GM13976 (cell line): ENCODE results near the gene OFD1.

Experiments used
- DNase-seq: peaks from one replicate; pipeline ENCODE4 v3.0.0; 2012; ENCODE audit warnings: low spot score
- in situ Hi-C: fragments of 300-500 bp; cut with MboI; formaldehyde crosslinking; loops from one replicate; pipeline ENCODE4 v1.12.0; 2022; ENCODE audit warnings: low sequenced_read_pairs, mixed read lengths, inconsistent platforms; ENCODE audit not compliant: unreplicated experiment
- TF ChIP-seq, protein P1 (sequence below): IDR thresholded peaks from 2 replicates; pipeline ENCODE4 v1.5.1; 2012; ENCODE audit warnings: borderline replicate concordance, mild to moderate bottlenecking; ENCODE audit not compliant: insufficient read depth; ENCODE audit errors: extremely low read depth, missing control alignments, control extremely low read depth

Gene OFD1

DNA sequence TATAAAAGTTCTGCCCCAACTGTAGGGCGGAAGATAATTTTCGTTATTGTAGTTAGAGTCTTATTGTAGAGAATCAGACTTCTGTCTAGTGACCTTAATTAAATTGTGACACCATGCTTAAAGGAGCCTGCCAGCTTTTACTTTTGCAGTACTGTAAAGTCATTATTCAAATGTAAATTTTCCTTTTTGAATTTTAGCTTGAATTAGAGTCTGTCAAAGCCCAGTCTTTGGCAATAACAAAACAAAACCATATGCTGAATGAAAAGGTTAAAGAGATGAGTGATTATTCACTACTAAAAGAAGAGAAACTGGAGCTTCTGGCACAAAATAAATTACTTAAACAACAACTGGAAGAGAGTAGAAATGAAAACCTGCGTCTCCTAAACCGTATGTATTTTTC lies 21.8 kb downstream of the OFD1 start:
- in situ Hi-C loops, result no loop called here
- TF ChIP-seq, protein P1, sequence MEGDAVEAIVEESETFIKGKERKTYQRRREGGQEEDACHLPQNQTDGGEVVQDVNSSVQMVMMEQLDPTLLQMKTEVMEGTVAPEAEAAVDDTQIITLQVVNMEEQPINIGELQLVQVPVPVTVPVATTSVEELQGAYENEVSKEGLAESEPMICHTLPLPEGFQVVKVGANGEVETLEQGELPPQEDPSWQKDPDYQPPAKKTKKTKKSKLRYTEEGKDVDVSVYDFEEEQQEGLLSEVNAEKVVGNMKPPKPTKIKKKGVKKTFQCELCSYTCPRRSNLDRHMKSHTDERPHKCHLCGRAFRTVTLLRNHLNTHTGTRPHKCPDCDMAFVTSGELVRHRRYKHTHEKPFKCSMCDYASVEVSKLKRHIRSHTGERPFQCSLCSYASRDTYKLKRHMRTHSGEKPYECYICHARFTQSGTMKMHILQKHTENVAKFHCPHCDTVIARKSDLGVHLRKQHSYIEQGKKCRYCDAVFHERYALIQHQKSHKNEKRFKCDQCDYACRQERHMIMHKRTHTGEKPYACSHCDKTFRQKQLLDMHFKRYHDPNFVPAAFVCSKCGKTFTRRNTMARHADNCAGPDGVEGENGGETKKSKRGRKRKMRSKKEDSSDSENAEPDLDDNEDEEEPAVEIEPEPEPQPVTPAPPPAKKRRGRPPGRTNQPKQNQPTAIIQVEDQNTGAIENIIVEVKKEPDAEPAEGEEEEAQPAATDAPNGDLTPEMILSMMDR, result no peak
- no peak for DNase-seq

DNA sequence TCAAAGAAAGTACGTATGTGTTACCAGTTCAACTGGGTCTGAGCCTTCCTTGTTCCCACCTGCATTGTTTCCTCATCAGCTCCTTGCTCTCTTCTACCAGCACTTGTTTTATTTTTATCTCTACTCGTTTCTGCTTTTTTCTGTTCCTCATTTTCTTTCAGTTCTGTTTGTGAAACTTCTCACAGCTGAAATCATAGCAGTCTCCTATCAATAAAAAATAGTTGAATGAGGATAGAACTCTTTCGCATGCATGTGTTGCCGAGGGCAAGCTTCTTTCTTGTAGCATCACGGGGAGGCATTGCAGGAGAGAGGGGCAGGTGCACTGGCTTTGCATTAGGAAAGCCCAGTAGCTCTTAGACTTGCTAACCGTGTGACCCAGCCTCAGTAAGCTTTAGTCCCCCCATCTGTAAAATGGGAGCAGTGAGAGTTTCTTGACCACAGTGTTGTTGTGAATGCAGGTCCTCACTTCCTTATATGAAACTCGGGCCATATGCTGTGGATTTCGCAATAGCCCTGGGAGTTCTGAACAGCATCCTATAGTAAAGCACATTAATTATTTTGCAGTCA lies 24.7 kb downstream of the OFD1 start:
- TF ChIP-seq, protein P1, result no peak
- in situ Hi-C loops, result no loop called here
- peak; percentile 47 for DNase-seq

DNA sequence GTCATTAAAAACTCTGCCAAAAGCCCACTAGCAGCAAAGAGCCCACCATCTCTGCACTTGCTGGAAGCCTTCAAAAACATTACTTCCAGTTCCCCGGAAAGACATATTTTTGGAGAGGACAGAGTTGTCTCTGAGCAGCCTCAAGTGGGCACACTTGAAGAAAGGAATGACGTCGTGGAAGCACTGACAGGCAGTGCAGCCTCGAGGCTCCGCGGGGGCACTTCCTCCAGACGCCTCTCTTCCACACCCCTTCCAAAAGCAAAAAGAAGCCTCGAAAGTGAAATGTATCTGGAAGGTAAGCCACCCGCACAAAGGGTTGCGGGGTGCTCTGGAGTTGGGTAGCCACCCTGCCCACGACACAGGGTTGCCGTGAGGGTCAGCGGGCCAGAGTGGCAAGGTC lies 25.9 kb downstream of the OFD1 start:
- no peak for DNase-seq
- TF ChIP-seq, protein P1, result no peak
- in situ Hi-C loops, result no loop called here

DNA sequence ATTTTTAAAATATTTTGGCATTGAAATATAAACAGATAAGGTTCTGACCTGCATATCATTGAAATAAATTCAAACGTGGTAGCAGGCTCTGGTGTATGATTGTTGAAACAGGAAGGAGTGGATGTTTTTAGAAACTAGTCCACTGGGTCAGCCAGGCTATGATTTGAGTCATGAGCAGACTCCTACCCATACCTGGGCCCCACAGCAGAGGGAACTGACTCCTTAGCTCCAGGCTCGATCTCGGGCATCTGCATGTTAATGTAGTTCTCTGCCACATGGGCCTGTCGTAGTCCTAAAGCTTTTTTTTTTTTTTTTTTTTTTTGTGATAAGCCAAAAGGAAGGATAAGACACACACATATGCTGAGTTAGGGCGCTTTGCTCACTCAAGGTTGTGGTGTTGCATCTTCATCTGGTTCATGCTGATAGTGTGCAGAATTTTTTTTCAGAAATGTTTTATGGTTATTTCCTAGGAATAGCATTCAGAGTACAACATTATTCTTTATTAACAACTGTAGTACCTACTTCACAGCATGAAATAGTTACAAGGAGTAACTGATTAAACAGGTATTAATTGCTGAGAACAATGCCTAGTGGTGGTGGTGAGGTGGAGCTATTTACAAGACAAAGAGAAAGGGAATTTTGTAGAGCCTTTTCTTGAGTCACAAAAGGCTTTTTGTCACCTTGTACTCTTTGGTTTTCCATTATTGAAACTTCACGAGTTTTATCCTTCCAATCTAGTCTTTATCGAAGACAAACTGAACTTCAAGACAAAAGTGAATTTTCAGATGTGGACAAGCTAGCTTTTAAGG lies 27.3 kb downstream of the OFD1 start:
- DNase-seq, result peak; percentile 52
- TF ChIP-seq, protein P1, result no peak
- in situ Hi-C loops, result no loop called here

DNA sequence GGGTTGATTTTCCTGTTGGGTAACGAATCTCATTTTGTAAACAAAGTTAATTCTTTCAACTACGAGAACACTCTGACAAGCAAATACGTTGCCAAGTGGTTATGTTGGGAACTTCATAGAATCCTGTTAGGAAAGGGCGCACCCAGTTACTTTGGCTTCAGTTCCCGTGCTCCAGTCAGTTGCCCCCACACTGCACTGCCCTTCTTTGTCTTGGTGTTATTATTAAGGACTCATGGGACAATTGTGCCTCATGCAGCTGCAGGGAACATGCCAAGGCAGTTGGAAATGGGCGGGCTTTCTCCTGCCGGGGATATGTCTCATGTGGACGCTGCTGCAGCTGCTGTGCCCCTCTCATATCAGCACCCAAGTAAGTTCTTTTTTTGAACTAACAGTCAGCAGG lies 28.9 kb downstream of the OFD1 start:
- no peak for DNase-seq
- in situ Hi-C loops, result no loop called here

DNA sequence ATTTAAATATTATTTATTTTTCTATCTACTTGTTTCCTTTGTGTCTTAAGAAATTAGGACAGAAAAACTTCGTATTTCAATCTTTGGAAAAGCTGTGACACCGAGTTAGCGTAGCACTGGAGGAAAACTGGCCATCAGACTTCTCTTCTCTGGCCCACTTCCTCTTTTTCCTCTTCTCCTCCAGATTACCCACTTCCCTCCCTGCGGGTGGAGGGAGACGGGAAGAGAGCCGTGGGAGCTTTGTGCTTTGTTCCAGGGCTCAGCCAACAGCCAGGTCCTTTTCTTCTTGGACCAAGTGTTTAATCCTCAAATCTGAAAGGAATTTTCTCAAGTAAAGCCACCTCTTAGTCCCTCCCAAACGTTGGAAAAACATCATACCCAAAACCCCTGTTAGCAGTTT lies 29.7 kb downstream of the OFD1 start:
- TF ChIP-seq, protein P1, result no peak
- in situ Hi-C loops, result no loop called here
- no peak for DNase-seq

More for the DNA sequence above, 28.9 kb downstream of the OFD1 start:
- TF ChIP-seq, protein P1, result no peak
